Stomach (tissue), 9 donors: ENCODE data around the gene DBN1. TPM values are rescaled to one million over a fixed set of nuclear protein-coding genes. Genes with fewer than 3 reads are reported as not detected.
A peak's percentile ranks its signal among the peaks of the same experiment; 100 is the strongest.

Experiments used
- DNase-seq, 2 donors: peaks; one replicate each; pipeline versions ENCODE4 v3.0.0 to v3.0.0-alpha.2; 2013 to 2019
- H3K27ac ChIP-seq, 5 donors: fragments of 200-600 bp in 4 of 5; sonication (generic) in 4 of 5; one replicate each; pipeline ENCODE4 v1.5.1; 2013 to 2019; ENCODE audit warnings: mild to moderate bottlenecking in 1 of 5, moderate library complexity in 1 of 5
- H3K27me3 ChIP-seq, 3 donors: fragments of 200-600 bp; sonication (generic); one replicate each; pipeline ENCODE4 v1.5.1; 2017 to 2019; ENCODE audit warnings: mixed run types in 1 of 3
- H3K36me3 ChIP-seq, 4 donors: fragments of 200-600 bp; sonication (generic); 1 replicate in 3 of 4; 2 replicates in 1 of 4; pipeline ENCODE4 v1.5.1; 2016 to 2019
- H3K4me1 ChIP-seq, 4 donors: fragments of 200-600 bp; sonication (generic); one replicate each; pipeline ENCODE4 v1.5.1; 2016 to 2019
- H3K4me3 ChIP-seq, 4 donors: fragments of 200-600 bp; sonication (generic) in 3 of 4; one replicate each; pipeline ENCODE4 v1.5.1; 2016 to 2019; ENCODE audit warnings: mild to moderate bottlenecking in 1 of 4
- H3K9me3 ChIP-seq, 4 donors: fragments of 200-600 bp; sonication (generic); one replicate each; pipeline ENCODE4 v1.5.1; 2016 to 2019
- EP300 ChIP-seq: sonication (generic); formaldehyde crosslinking; IDR thresholded peaks from one replicate; pipeline ENCODE4 v1.6.1; 2017; ENCODE audit warnings: antibody characterized with exemption
- POLR2A ChIP-seq, 4 donors: fragments of 450-650 bp; IDR thresholded peaks; one replicate each; pipeline ENCODE4 v1.6.1; 2016; ENCODE audit warnings: antibody characterized with exemption in 4 of 4, control low read depth in 2 of 4, mild to moderate bottlenecking in 1 of 4, moderate library complexity in 1 of 4
- POLR2AphosphoS5 ChIP-seq, 3 donors: sonication (generic); formaldehyde crosslinking; IDR thresholded peaks; one replicate each; pipeline ENCODE4 v1.6.1; 2016; ENCODE audit warnings: antibody characterized with exemption in 3 of 3
- WGBS, 5 donors: extraction: QIAGEN DNeasy Blood & Tissue Kit in 3 of 5; methylation state at CpG; one replicate each; pipeline versions ENCODE4 v1.1.5 to v1.1.7; 2013 to 2018; 5-methylcytosine and 5-hydroxymethylcytosine counted together
- intact Hi-C: fragments of 100-400 bp; cut with DNase I; formaldehyde crosslinking; loops from one replicate; pipeline ENCODE4 v1.15.1; 2023; ENCODE audit warnings: low total_unique reads
- polyA plus RNA-seq, 3 donors: library from polyadenylated mRNA; stranded (reverse); fragments of 200-250 nt; gene quantifications; one replicate each; pipeline ENCODE4 v1.2.3, GENCODE V29; 2013
- total RNA-seq, 5 donors: library from RNA; depleted of rRNA; stranded (reverse); fragments of >200 nt; gene quantifications; one replicate each; pipeline versions ENCODE4 v1.1.0 to v1.2.3, GENCODE V29; 2014 to 2016
- TF ChIP-seq, protein P1 (sequence below), 7 experiments: fragments of 450-650 bp in 4 of 7; fragments of 200-600 bp in 3 of 7; sonication (generic) in 3 of 7; IDR thresholded peaks; one replicate each; pipeline ENCODE4 v1.5.1; 2016 to 2019; ENCODE audit warnings: antibody characterized with exemption in 7 of 7, control low read depth in 2 of 7, mild to moderate bottlenecking in 1 of 7
- donor health status: healthy with polysubstance abuse.
- donor health status: Bipolar disorder and iron deficiency.
- donor health status: healthy.

DBN1 gene
- total and polyA plus RNA-seq, 8 donors: 14.7 to 78.1 (median 36.5) TPM

DNA sequence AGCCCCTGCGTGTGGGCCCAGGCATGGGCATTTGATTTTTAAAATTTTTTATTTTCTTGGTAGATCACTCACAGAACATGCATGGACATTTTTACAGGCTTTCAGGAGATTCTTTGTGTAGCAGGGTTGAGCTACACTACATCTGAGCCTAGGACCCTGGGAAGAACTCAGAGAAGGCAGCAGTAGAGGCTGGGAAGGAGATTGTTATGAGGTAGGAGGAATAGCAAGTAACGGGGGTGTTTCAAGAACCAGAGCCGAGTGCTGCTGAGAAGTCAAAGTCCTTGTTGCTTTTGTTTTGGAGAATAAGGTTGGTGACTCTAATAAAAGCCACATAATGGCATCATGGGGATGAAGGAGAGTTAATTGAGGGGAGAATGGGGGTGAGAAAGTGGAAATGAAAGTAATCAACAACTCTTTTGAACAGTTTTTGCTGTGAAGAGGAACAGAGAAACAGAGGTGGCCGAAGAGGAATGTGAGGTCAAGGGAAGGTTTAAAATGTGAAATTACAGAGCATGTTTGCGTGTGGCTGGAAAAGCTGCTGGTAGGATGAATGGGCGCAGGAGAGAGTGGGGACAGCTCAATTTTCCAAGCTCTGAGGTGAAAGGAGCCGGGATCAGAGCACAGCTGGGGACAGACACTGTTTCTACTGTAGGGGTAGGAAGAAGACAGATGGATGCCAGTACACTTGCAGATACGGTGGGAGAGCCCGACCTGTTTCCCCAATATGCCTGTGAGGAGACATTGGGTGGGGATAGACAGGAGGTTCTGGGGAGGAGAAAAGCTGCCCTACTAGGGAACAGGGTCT is 28.6 kb upstream of the DBN1 start:
- intact Hi-C loops: loop anchor here (5.0 kb wide), 1 partner anchor 110 kb away; no protein-coding TSS in a partner anchor
- WGBS, 5 donors: 59 to 72% (median 66%) methylated on average over 9 of the region's 9 CpGs
- H3K27me3 ChIP-seq: no peaks in the 10 kb centered on the region
- peaks cover 9 to 29% (median 21%) of the 10 kb centered on the region in 4 donors for H3K4me1 ChIP-seq
- H3K4me3 ChIP-seq: no peak overlapping the region
- DNase-seq: no peak
- peaks cover 0 to 22% (median 12%) of the 10 kb centered on the region in 4 donors for H3K36me3 ChIP-seq
- H3K27ac ChIP-seq: no peak overlapping the region
- no peaks in the 10 kb centered on the region for H3K9me3 ChIP-seq
- TF ChIP-seq EP300 (no peak), POLR2A (IDR thresholded peaks at IDR 0.05) (no peak), POLR2AphosphoS5 (IDR thresholded peaks at IDR 0.05) (no peak)
- TF ChIP-seq, protein P1, sequence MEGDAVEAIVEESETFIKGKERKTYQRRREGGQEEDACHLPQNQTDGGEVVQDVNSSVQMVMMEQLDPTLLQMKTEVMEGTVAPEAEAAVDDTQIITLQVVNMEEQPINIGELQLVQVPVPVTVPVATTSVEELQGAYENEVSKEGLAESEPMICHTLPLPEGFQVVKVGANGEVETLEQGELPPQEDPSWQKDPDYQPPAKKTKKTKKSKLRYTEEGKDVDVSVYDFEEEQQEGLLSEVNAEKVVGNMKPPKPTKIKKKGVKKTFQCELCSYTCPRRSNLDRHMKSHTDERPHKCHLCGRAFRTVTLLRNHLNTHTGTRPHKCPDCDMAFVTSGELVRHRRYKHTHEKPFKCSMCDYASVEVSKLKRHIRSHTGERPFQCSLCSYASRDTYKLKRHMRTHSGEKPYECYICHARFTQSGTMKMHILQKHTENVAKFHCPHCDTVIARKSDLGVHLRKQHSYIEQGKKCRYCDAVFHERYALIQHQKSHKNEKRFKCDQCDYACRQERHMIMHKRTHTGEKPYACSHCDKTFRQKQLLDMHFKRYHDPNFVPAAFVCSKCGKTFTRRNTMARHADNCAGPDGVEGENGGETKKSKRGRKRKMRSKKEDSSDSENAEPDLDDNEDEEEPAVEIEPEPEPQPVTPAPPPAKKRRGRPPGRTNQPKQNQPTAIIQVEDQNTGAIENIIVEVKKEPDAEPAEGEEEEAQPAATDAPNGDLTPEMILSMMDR (IDR thresholded peaks at IDR 0.05): no peak

DNA sequence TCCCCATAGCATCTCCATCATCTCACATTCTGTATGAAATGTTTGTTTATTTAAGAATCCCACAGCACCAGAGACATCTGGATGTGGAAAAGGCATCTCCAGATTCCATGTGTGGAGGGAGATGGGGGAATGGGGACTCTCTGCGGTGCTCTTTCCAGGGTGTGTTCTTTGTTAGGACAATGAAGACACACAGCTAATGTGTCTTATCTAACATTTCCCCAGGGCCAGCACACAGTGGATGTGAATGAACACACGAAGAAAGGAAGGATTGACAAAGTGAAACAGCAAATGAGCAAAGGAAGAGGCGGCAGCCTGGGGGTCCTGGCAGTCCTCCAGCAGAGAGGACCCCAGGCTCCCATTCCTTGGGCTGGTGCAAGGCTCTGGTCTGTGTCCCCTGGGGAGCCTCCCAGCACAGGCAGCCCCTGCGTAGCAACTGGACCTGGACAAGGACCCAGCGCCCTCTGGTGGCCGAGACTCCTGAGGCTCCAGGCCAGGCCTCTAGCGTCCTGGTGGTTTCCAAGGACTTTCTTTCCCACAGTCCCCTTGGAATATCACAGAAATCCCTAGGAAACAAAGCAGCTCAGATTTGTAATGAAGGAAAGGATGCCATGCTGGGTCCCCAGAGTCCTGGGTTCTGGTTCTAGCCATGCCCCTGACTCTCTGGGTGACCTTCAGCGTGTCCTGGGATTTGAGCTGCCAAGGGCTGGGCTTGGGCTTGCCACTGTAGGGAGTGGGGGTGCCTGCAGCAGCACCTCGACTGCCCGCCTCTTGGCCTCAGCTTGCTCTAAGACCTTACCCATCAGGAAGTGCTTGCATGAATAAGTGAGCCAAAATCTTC is 27.5 kb upstream of the DBN1 start:
- Histone ChIP-seq H3K9me3 (no peaks in the 10 kb centered on the region), H3K36me3 (peaks cover 0 to 22% (median 12%) of the 10 kb centered on the region in 4 donors), H3K4me3 (no peak overlapping the region), H3K27ac (peak overlapping the region in 1 of 5 donors; percentile 37), H3K27me3 (no peaks in the 10 kb centered on the region), H3K4me1 (peaks cover 18 to 40% (median 32%) of the 10 kb centered on the region in 4 donors)
- WGBS, 5 donors: 13 to 27% (median 17%) methylated on average over 6 to 10 of the region's 10 CpGs
- intact Hi-C loops: loop anchor here (5.0 kb wide), 1 partner anchor 109 kb away; no protein-coding TSS in a partner anchor
- DNase-seq: peak; percentile 93 to 95
- TF ChIP-seq POLR2A (IDR thresholded peaks at IDR 0.05): no peak
- no peak for TF ChIP-seq EP300
- TF ChIP-seq, protein P1 (IDR thresholded peaks at IDR 0.05): peak in 5 of 7 experiments; percentile 59 to 94 (median 90)
- TF ChIP-seq POLR2AphosphoS5 (IDR thresholded peaks at IDR 0.05): peak in 1 of 3 donors; percentile 58

DNA sequence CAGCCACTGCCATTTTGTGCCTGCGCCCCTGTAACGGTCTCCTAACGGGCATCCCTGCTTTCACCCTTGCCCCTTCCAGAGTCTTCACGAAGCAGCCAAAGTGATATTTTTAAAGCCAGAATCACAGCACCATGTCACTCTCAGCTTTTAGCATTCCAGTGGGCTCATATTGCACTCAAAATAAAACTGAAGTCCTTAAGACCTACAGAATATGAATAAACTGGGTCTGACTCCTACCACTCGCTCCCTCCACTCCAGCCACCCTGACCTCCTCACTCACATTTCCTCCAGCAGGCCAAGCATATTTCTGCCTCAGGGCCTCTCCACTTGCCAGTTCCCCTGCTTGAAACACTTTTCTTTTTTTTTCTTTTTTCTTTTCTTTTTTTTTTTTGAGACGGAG is 26.4 kb upstream of the DBN1 start:
- WGBS, 5 donors: 77 to 91% (median 80%) methylated on average over 6 of the region's 6 CpGs
- H3K27me3 ChIP-seq: no peaks in the 10 kb centered on the region
- no peak for DNase-seq
- peaks cover 29 to 51% (median 42%) of the 10 kb centered on the region in 4 donors for H3K4me1 ChIP-seq
- H3K36me3 ChIP-seq: peaks cover 0 to 17% (median 12%) of the 10 kb centered on the region in 4 donors
- H3K4me3 ChIP-seq: no peak overlapping the region
- TF ChIP-seq POLR2AphosphoS5 (IDR thresholded peaks at IDR 0.05): no peak
- no peak for TF ChIP-seq EP300
- no peak for TF ChIP-seq POLR2A (IDR thresholded peaks at IDR 0.05)
- TF ChIP-seq, protein P1 (IDR thresholded peaks at IDR 0.05): no peak
- intact Hi-C loops: loop anchor here (5.0 kb wide), 1 partner anchor 108 kb away; no protein-coding TSS in a partner anchor
- H3K9me3 ChIP-seq: no peaks in the 10 kb centered on the region
- H3K27ac ChIP-seq: no peak overlapping the region
